Kidney (tissue), 14 donors: ENCODE measurements around the gene CD52. TPM values are rescaled to one million over a fixed set of nuclear protein-coding genes. Genes with fewer than 3 reads are reported as not detected.

Experiments used
- DNase-seq, 5 donors: peaks; one replicate each; pipeline ENCODE4 v3.0.0-alpha.2; 2013 to 2020
- FAIRE-seq: peaks from 2 replicates; lab custom pipeline; 2012; peaks lifted over from hg19 to GRCh38; lab: Jason Lieb, UNC
- H3K27ac ChIP-seq, 2 donors: one replicate each; pipeline ENCODE4 v1.7.0; 2013; ENCODE audit warnings: low read depth in 2 of 2, low read length in 2 of 2, inconsistent platforms in 1 of 2
- H3K27me3 ChIP-seq: one replicate; pipeline ENCODE4 v1.7.1; 2013; ENCODE audit warnings: low read length, inconsistent platforms; ENCODE audit not compliant: control insufficient read depth, insufficient read depth
- H3K36me3 ChIP-seq, 3 donors: one replicate each; pipeline versions ENCODE4 v1.7.0 to v1.7.1; 2013; ENCODE audit warnings: low read length in 3 of 3, control low read depth in 1 of 3, inconsistent platforms in 1 of 3; ENCODE audit not compliant: insufficient read depth in 3 of 3, control insufficient read depth in 2 of 3
- H3K4me1 ChIP-seq, 3 donors: one replicate each; pipeline versions ENCODE4 v1.7.0 to v1.7.1; 2013; ENCODE audit warnings: low read length in 3 of 3, inconsistent platforms in 1 of 3, low read depth in 1 of 3; ENCODE audit not compliant: control insufficient read depth in 2 of 3, insufficient read depth in 2 of 3
- H3K4me3 ChIP-seq, 3 donors: one replicate each; pipeline versions ENCODE4 v1.7.0 to v1.8.1; 2013; ENCODE audit warnings: low read length in 3 of 3, control low read depth in 1 of 3, inconsistent platforms in 1 of 3
- H3K9ac ChIP-seq, 3 donors: one replicate each; pipeline versions ENCODE4 v1.7.0 to v1.7.1; 2013; ENCODE audit warnings: low read length in 3 of 3, control low read depth in 1 of 3, inconsistent platforms in 1 of 3
- H3K9me3 ChIP-seq, 3 donors: one replicate each; pipeline versions ENCODE4 v1.7.0 to v1.7.1; 2013; ENCODE audit warnings: low read length in 3 of 3, control low read depth in 1 of 3, inconsistent platforms in 1 of 3; ENCODE audit not compliant: control insufficient read depth in 2 of 3, insufficient read depth in 1 of 3
- intact Hi-C: fragments of 100-400 bp; cut with DNase I; formaldehyde crosslinking; loops from one replicate; pipeline ENCODE4 v1.11.1; 2022
- polyA plus RNA-seq: library from polyadenylated mRNA; stranded (reverse); fragments of 350-450 nt; fragmentation: Illumina TruSeq; extraction: RNeasy Lipid Tissue Mini Kit (QIAGEN cat#74804); gene quantifications from one replicate; pipeline ENCODE4 v1.2.3, GENCODE V29; 2014; ENCODE audit warnings: low read depth, low replicate concordance; ENCODE audit not compliant: insufficient read depth
- total RNA-seq: library from RNA; stranded (reverse); fragmentation: NEBNext Ultra II Directional; extraction: Animal tissue kit (Norgen Biotek cat#: 25700); gene quantifications from one replicate; pipeline ENCODE4 v1.2.1, GENCODE V29; 2021
- TF ChIP-seq, protein P1 (sequence below): IDR thresholded peaks from 3 replicates; pipeline ENCODE4 v1.5.1; 2012; ENCODE audit warnings: mild to moderate bottlenecking, moderate library complexity, borderline replicate concordance; ENCODE audit not compliant: insufficient read depth; ENCODE audit errors: extremely low read depth
- donor health status: control.
- donor health status: control.
- donor health status: control.
- donor health status: control.
- donor health status: control.
- donor health status: DM: yes; HTN: yes; CAD: no.
- donor health status: Normal renal cell carcinoma (clear cell type).

CD52 gene
- total and polyA plus RNA-seq, 2 donors from 2014 or later, result 13.2 to 30.8 TPM

DNA sequence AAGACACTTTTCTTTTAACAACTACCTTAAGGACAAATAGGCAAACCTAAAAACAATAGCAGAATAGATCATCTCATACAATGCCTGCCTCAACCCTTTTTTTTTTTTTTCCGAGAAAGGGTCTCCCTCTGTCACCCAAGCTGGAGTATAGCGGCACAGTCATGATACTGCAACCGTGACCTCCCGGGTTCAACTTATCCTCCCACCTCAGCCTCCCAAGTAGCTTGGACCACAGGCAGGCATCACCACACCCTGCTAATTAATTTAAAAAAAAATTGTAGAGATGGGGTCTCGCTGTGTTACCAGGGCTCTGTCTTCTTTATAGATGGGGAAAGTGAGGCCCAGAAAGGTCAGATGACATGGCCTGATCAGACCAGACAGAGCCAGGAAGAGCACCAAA lies 29.9 kb upstream of the CD52 start:
- H3K9ac ChIP-seq, result no peak overlapping the region
- H3K4me1 ChIP-seq, result peaks cover 0 to 5% (median 0%) of the 10 kb centered on the region in 3 donors
- FAIRE-seq (no peak), DNase-seq (peak in 1 of 5 donors; percentile 8)
- H3K27ac ChIP-seq, result no peak overlapping the region
- H3K9me3 ChIP-seq, result no peaks in the 10 kb centered on the region
- TF ChIP-seq, protein P1, sequence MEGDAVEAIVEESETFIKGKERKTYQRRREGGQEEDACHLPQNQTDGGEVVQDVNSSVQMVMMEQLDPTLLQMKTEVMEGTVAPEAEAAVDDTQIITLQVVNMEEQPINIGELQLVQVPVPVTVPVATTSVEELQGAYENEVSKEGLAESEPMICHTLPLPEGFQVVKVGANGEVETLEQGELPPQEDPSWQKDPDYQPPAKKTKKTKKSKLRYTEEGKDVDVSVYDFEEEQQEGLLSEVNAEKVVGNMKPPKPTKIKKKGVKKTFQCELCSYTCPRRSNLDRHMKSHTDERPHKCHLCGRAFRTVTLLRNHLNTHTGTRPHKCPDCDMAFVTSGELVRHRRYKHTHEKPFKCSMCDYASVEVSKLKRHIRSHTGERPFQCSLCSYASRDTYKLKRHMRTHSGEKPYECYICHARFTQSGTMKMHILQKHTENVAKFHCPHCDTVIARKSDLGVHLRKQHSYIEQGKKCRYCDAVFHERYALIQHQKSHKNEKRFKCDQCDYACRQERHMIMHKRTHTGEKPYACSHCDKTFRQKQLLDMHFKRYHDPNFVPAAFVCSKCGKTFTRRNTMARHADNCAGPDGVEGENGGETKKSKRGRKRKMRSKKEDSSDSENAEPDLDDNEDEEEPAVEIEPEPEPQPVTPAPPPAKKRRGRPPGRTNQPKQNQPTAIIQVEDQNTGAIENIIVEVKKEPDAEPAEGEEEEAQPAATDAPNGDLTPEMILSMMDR, result no peak
- H3K27me3 ChIP-seq, result no peaks in the 10 kb centered on the region
- no peak overlapping the region for H3K4me3 ChIP-seq
- H3K36me3 ChIP-seq, result no peaks in the 10 kb centered on the region
- intact Hi-C loops, result no loop called here

DNA sequence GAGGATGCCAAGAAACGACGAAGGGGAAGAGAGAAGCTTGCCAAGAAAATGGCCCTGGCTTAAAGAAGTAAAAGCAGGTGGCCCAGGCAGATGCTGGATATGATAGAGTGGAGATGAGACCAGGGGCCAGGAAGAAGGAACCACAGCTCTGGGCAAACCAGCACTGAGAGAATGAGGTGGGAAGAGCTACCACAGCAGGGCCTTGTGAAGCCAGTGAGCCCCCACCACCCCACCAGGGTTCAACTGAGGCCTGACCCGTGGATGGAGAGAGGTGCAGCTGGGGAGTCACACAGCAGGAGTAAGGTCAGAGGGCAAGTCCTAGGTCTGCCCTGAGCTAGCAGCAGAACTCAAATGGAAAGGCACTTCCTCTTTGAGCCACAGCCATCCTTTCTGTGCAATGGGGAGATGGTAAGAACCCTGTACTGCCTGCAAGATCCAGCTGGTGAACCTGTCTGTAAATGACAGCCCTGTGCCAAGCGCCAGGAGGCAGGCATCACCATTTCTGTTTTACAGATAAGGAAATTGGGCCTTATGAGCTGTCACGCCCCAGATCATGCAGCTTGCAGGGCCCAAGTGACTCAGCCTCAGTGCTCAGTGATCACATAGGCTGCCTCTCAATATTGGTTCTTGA lies 29.3 kb upstream of the CD52 start:
- TF ChIP-seq, protein P1, result no peak
- DNase-seq (peak in 1 of 5 donors; percentile 57), FAIRE-seq (no peak)
- H3K27ac ChIP-seq, result no peak overlapping the region
- no peaks in the 10 kb centered on the region for H3K9me3 ChIP-seq
- H3K36me3 ChIP-seq, result no peaks in the 10 kb centered on the region
- no peak overlapping the region for H3K9ac ChIP-seq
- intact Hi-C loops, result no loop called here
- H3K27me3 ChIP-seq, result no peaks in the 10 kb centered on the region
- H3K4me3 ChIP-seq, result no peak overlapping the region
- H3K4me1 ChIP-seq, result peaks cover 0 to 5% (median 0%) of the 10 kb centered on the region in 3 donors

DNA sequence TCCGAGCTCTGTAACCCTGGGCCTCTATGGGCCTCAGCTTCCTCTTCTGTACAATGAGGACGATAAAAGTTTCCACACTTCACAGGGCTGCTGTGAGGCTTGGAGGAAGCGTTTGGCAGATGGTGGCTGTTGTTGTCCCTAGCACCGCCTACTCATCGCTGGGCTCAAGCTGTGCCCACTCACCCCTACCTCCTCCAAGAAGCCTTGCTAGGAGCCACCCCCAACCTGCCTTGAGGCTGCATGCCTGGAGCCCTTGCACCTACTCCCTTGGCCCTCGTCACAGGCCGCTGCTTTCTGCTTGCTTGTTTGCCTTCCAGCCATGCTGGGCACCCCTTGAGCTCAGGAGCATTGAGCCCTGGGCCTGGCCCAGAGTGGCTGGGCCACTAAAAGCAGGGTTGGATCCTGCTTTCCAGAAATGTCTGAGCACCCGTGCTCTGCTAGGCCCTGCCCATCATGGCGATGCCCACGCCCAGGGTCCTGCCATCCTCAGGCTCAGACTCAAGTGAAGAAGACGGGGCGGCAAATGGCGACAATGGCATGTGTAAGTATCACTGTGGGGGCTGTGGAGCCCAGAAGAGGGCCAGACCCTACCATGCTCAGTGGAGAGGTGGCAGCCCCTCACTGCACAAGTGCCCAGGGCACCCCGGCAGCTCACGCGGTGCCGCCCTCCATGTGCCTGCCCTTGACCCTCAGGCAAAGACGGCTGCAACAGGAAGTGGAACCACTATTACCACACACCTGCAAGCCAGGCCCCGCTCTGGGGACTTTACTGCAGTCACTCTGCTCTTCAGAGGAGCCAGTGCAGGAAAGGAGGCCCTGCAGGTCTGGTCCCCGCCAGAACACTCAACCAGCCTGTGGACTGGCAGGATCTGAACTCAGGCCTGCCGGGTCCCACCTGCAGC lies 28.3 kb upstream of the CD52 start:
- no peak for FAIRE-seq
- Histone ChIP-seq H3K4me3 (no peak overlapping the region), H3K27ac (no peak overlapping the region), H3K4me1 (peaks cover 0 to 5% (median 0%) of the 10 kb centered on the region in 3 donors), H3K9ac (no peak overlapping the region), H3K36me3 (no peaks in the 10 kb centered on the region), H3K27me3 (no peaks in the 10 kb centered on the region), H3K9me3 (no peaks in the 10 kb centered on the region)
- DNase-seq, result peak in 1 of 5 donors; percentile 72
- TF ChIP-seq, protein P1, result no peak
- intact Hi-C loops, result no loop called here
